NCI-H2196 treated with DMSO at 0.1 percent for 48 hours (cell line): ENCODE results near the gene SPPL2B.
A peak's percentile ranks its signal among the peaks of the same experiment; 100 is the strongest.

Source experiments
- DNase-seq: peaks from one replicate; lab custom pipeline; 2025; ENCODE audit not compliant: unreplicated experiment; lab: John Stamatoyannopoulos, UW

Gene SPPL2B

GRCh38 chr19:2353159-2353886, 24.8 kb downstream of the SPPL2B start:
- no peak for DNase-seq

- DNase-seq: no peak
Observed at GRCh38 chr19:2353887-2354592, 25.6 kb downstream of the SPPL2B start.

- no peak for DNase-seq
Observed at GRCh38 chr19:2354670-2355069, 26.2 kb downstream of the SPPL2B start.

GRCh38 chr19:2355168-2356035, 26.9 kb downstream of the SPPL2B start:
- peak; percentile 6 for DNase-seq

GRCh38 chr19:2356036-2356646, 27.7 kb downstream of the SPPL2B start:
- DNase-seq: no peak

GRCh38 chr19:2357279-2358206, 29.1 kb downstream of the SPPL2B start:
- no peak for DNase-seq

GRCh38 chr19:2358548-2359173, 30.2 kb downstream of the SPPL2B start:
- no peak for DNase-seq

- no peak for DNase-seq
Observed at GRCh38 chr19:2359992-2360685, 31.7 kb downstream of the SPPL2B start, which contains the start of gene TMPRSS9. Gene TMPRSS9, plus strand, starts transcription at chr19:2360265. Its CDS starts 29,521 bp downstream, at chr19:2389786.

GRCh38 chr19:2360833-2361232, 32.3 kb downstream of the SPPL2B start:
- no peak for DNase-seq

GRCh38 chr19:2361246-2362045, 33.0 kb downstream of the SPPL2B start:
- no peak for DNase-seq

GRCh38 chr19:2362046-2362969, 33.8 kb downstream of the SPPL2B start:
- DNase-seq: no peak

- DNase-seq: no peak
Observed at GRCh38 chr19:2362970-2363300, 34.5 kb downstream of the SPPL2B start.

GRCh38 chr19:2363419-2363818, 34.9 kb downstream of the SPPL2B start:
- no peak for DNase-seq

- no peak for DNase-seq
Observed at GRCh38 chr19:2365201-2365970, 36.9 kb downstream of the SPPL2B start.

GRCh38 chr19:2371656-2372055, 43.2 kb downstream of the SPPL2B start:
- DNase-seq: no peak

- DNase-seq: no peak
Observed at GRCh38 chr19:2372076-2372612, 43.7 kb downstream of the SPPL2B start.
